ELR (cell line): ENCODE data around the gene TTBK1.

ENCODE experiments used
- DNase-seq: peaks from one replicate; pipeline ENCODE4 v3.0.0-alpha.2; 2015; ENCODE audit warnings: low read depth

Gene TTBK1

GRCh38 chr6:43273707-43274106 is 30.4 kb downstream of the TTBK1 start:
- DNase-seq, result no peak

- DNase-seq, result no peak
Observed at GRCh38 chr6:43274127-43274915, 31.0 kb downstream of the TTBK1 start.

- DNase-seq, result no peak
Observed at GRCh38 chr6:43274916-43275597, 31.8 kb downstream of the TTBK1 start.

DNA sequence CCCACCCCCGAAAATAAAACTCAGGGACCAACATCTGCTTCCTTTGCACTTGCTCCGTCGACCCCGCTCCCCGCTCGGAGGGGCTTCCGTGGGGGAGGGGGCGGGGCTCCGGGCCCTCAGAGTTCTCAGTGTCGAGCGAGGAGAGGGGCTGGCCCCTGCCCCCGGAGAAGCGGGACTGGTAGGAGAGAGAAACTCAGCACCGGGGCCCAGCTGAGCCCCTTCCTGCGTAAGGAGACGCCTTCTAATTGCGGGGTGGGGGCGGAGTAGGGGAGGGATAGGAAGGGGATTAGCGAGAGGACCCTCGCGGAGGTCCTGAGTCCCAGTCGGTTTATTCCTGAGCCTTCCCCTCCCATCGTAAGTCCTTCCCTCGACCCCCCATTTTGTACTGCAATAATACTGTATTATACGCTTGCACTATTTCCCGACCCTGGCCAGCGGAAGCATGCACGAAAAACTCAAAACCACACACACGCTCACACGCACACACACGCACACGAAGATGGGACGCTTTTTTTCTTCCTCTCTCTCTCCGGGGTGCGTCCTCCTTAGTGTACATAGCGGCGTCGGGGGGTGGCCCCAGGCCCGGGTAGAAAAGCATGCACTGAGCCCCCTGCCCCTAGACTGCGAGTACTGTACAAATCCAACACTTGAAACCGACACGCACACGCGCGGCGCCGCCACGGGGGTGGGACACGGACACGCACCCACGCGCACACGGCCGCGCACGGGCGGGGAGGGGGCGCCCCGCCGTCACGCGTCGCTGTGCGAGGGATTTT is 32.7 kb downstream of the TTBK1 start:
- DNase-seq, result no peak

DNA sequence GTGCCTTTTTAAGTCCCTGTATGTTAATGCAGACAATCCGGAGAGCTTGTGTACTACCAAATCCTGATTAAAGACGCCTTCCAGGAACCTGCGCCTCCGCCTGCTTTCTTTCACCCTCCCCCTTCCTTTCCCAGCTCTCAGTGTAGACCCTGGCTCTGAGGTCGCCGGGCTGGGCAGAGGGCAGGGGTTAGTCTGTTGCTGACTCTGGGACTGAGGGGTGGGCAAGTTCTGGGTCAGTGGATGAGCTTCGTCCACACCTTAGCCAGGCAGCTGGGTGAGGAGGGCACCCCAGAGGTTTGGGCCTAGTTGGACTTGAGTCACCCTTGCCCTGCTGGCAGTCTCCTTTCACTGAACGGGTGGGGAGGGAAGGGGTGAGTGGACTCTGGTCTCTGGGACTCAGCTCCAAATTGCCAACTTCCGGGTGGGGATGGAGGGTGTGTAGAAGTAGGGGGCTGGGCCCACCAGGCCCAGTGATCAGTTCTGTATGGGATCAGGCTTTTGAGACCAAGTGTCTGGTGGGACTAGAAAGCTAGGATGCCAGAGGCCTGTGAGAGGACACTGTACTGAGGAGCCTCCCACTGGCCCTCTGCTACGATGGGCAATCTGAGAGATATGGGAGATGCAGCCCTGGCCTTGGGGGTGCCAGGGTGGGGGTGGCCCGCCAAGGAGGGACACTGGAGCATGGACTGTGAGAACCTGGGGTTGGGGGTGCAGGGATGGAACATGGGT is 33.5 kb downstream of the TTBK1 start:
- DNase-seq, result no peak

DNA sequence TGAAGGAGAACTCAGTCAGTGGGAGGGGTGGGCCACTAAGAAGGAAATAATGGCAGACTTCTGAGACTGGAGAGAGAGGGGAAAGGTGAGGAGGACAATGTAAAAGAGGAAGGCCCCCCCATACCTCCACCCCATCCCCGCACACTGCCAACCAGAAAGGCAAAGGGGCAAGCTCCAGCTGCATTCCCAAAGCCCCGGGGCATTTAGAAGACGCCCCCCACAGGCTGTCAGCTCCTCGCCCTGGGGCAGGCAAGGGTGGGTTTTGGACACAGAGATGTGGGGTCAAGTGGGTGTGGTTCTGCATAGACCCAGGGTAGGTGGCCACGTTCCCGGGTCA is 34.0 kb downstream of the TTBK1 start:
- DNase-seq, result no peak

GRCh38 chr6:43277643-43278523 is 34.6 kb downstream of the TTBK1 start:
- DNase-seq, result no peak

GRCh38 chr6:43278524-43279078 is 35.3 kb downstream of the TTBK1 start:
- DNase-seq, result no peak

DNA sequence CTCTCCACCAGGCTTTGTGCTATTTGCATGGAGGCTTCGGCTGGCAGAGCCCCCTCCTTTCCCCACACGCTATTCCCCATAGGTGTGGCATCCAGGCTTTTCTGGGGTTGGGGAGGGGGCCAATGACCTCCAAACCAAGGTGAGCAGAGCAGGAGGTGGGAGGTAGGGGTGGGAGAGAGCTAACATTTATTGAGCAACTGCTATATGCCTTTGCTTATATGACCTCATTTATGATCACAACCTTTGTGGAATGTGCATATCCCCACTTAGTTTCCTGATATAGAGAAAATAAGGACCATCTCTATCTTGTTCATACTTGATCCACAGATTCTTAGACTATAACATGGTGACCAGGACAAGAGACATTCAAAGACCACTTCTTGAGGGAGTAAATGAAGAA is 37.0 kb downstream of the TTBK1 start:
- DNase-seq, result no peak

- DNase-seq, result no peak
Observed at GRCh38 chr6:43282060-43282459, 38.8 kb downstream of the TTBK1 start.

DNA sequence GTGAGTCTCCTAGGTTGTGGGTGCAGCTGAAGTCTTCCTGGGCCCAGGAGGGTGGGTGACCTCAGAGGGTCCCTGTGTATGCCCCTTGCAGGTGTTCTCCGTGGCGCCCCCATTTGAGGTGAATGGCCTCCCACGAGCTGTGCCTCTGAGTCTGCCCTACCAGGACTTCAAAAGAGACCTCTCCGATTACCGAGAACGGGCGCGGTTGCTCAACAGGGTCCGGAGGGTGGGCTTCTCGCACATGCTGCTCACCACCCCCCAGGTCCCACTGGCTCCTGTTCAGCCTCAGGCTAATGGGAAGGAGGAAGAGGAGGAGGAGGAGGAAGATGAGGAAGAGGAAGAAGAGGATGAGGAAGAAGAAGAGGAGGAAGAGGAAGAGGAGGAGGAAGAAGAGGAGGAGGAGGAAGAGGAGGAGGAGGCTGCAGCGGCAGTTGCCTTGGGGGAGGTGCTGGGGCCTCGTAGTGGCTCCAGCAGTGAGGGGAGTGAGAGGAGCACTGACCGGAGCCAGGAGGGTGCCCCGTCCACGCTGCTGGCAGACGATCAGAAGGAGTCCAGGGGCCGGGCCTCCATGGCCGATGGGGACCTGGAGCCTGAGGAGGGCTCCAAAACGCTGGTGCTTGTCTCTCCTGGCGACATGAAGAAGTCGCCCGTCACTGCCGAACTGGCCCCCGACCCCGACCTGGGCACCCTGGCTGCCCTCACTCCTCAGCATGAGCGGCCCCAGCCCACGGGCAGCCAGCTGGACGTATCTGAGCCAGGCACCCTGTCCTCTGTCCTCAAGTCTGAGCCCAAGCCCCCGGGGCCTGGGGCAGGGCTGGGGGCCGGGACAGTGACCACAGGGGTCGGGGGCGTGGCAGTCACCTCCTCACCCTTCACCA is 39.6 kb downstream of the TTBK1 start:
- no peak for DNase-seq

GRCh38 chr6:43283514-43283901 is 40.2 kb downstream of the TTBK1 start:
- DNase-seq, result no peak

- DNase-seq, result no peak
Observed at GRCh38 chr6:43283905-43284304, 40.6 kb downstream of the TTBK1 start.

DNA sequence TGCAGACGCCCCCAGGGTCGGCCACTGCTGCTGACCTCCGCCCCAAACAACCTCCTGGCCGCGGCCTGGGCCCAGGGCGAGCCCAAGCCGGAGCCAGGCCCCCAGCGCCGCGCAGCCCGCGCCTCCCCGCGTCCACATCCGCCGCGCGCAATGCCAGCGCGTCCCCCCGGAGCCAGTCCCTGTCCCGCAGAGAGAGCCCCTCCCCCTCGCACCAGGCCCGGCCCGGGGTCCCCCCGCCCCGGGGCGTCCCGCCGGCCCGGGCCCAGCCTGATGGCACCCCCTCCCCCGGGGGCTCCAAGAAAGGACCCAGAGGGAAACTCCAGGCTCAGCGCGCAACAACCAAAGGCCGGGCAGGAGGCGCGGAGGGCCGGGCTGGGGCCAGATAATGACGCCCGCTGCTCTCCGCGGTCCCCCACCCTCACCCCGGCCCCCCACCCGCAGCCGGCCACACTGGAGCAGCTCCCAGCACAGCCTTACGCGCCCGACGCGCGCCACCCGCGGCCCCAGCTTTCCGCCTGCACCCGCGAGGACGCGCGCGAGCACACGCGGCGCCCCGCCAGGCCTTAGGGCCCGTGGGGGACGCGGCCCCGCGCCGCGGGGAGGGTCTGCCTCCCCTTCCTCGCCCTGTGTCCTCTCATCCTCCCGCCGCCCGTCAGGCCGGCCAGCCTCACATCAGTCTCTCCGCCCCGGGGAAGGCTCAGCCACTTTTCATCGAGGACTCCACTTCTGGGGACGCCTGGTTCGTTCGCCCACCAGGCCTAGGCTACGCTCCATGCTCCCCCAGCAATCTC is 41.9 kb downstream of the TTBK1 start:
- no peak for DNase-seq

DNA sequence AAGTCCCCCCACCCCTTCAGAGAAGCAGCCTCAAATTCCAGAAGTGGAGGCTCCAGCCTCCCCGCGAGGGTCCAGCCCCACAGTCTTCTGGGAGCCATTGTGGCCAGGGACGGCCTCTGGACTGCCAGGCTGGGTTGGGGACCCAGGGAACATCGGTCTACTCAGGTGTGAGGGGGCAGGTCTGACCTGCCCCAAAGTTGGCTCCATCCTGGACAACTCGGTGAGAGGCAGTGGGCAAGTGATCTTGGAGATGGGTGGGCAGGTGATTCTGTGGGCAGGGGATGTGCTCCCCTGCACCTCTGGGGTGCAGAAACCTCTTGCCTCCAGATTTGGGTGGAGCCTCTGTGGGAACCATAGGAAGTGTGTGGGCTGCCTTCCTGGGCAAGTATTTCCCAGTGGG is 42.6 kb downstream of the TTBK1 start:
- no peak for DNase-seq

DNA sequence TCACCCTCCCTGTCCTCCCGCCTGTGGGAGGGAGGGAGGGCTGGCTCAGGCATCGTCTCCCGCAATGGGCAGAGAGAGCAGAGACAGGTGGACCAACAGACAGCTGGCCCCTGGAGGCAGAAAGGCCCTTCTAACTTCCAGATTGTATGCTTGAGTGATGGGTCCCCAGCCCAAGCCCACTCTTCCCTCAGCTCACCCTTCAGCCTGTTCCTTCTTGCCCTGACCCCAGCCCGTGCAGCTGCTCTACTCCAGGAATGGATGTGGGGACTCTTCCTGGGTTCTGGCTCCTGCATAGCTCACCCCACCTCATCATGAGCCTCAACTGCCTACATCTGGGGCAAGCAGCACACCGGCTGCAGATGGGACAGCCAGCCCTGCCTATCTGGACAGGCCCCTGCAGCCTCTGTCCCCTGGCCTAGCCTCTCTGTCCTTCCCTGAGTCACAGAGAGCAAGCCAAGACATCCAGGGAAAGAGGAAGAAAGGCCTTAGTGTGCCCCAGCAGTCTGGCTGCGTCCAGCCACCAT is 43.2 kb downstream of the TTBK1 start:
- DNase-seq, result no peak

GRCh38 chr6:43286980-43287716 is 43.9 kb downstream of the TTBK1 start:
- DNase-seq, result no peak
